ENCODE measurements around the gene ADARB2.

ADARB2 gene

DNA sequence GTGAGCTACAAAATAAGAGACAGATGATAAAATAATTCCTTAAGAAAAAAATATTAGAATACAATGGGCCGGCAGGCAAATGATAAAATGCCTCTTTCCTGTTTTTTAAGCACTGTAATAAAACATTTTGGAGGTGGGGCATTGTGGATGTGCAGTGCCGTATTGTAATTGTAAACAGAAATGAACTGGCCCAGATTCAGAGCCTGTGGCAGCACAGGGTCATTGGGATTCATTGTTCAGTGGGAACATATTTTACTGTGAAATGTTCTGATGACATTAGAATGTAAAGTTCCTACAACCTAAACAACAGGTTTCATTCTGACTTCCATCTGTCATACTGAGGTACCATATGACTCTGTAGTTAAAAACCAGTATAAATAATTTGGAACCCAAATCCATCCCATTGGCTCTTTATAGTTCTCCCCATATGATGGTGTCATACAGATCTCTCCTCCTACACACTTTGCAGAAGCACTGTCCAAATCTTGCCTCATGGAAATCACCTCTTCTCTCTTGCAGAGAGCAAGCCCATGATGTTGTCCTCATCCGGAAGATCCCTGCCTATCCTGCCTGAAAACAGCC, 416.5 kb downstream of the ADARB2 start (continued):
- no peak for TF ChIP-seq EGR2 (tag by site-specific recombination; IDR thresholded peaks at IDR 0.05; ENCODE audit: low read depth)
- no peak for TF ChIP-seq ZNF664 (tag by site-specific recombination; IDR thresholded peaks at IDR 0.05)

DNA sequence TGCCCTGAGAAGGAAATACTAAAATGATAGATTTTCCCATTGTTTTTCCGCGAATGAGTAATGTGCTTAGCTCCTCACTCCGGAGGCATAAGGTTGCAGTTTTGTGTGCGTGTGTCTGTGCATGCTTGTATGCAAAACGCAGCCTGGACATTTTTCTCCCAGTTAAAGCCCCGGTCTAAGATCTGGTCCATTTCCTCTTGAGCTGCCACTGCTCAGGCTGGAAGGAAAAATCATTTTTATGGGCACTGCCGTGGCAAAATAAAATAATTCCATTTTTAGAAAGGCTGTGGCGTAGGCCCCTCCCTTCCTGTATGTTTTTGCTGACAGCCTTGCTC, 420.5 kb downstream of the ADARB2 start:
- H3K27ac ChIP-seq (ENCODE audit: extremely low read depth, low read depth, low read length): no peak overlapping the region
- CTCF ChIA-PET: interaction anchor here (0.7 kb wide), 1 partner anchor 206 kb away, joined by 3 read pairs; no protein-coding TSS in a partner anchor
- H3K36me3 ChIP-seq (ENCODE audit: control insufficient read depth in 2 of 2, insufficient read depth in 1 of 2, low read length in 2 of 2): no peaks in the 10 kb centered on the region
- H3K9me3 ChIP-seq (ENCODE audit: control insufficient read depth, insufficient read depth, low read depth, low read length): no peaks in the 10 kb centered on the region
- no peaks in the 10 kb centered on the region for H3K4me1 ChIP-seq (ENCODE audit: control insufficient read depth, insufficient read depth, low read length)
- POLR2A ChIA-PET: no interaction called here
- H3K4me3 ChIP-seq (ENCODE audit: low read depth, low read length): no peak overlapping the region
- TF ChIP-seq, protein P1, sequence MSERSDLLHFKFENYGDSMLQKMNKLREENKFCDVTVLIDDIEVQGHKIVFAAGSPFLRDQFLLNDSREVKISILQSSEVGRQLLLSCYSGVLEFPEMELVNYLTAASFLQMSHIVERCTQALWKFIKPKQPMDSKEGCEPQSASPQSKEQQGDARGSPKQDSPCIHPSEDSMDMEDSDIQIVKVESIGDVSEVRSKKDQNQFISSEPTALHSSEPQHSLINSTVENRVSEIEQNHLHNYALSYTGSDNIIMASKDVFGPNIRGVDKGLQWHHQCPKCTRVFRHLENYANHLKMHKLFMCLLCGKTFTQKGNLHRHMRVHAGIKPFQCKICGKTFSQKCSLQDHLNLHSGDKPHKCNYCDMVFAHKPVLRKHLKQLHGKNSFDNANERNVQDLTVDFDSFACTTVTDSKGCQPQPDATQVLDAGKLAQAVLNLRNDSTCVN (tag by site-specific recombination; optimal IDR thresholded peaks at IDR 0.05): no peak
- TF ChIP-seq ZNF391 (tag by site-specific recombination; IDR thresholded peaks at IDR 0.05; ENCODE audit: borderline replicate concordance, low read depth): no peak
- TF ChIP-seq TRIM28 (IDR thresholded peaks at IDR 0.05; ENCODE audit: borderline replicate concordance, low read length): no peak

DNA sequence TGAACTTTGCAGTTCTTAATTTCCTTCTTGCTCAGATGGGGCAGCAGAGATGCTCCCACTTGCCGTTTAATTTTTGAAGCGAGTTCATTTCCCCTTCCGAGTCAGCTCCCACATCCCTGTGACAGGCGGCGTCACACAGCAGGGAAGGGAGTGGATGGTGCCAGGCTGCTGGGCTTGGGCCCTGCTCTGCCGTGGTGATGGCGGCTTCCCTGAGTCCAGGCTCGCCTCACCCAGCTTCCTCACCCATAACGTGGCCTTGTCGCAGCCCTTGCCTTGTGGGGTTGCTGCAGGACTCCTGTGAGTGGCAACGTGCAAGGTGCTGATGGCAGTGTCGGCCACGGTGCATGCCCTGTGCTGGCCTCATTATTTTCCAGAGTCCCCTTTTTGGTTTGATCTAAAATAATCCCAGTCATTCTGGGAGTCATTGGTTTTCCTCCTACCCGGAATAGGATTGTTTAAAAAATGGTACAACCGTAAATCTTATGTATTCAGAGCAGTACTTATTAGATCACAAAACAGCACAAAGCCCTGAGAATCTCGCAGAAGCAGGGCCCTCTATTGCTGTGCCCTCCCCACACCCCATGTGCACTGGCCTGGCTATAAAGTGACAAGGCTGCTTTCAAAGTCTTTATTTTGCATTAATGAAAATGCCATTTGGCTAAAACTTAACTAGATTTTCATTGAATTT, 421.1 kb downstream of the ADARB2 start:
- Histone ChIP-seq H3K4me3 (ENCODE audit: low read depth, low read length) (no peak overlapping the region), H3K4me1 (ENCODE audit: control insufficient read depth, insufficient read depth, low read length) (no peaks in the 10 kb centered on the region), H3K27ac (ENCODE audit: extremely low read depth, low read depth, low read length) (no peak overlapping the region), H3K36me3 (ENCODE audit: control insufficient read depth in 2 of 2, insufficient read depth in 1 of 2, low read length in 2 of 2) (no peaks in the 10 kb centered on the region), H3K9me3 (ENCODE audit: control insufficient read depth, insufficient read depth, low read depth, low read length) (no peaks in the 10 kb centered on the region)
- ChIA-PET CTCF (interaction anchor here (0.7 kb wide), 1 partner anchor 205 kb away, joined by 3 read pairs; no protein-coding TSS in a partner anchor), POLR2A (no interaction called here)
- TF ChIP-seq TRIM28 (IDR thresholded peaks at IDR 0.05; ENCODE audit: borderline replicate concordance, low read length) (no peak), ZNF670 (tag by site-specific recombination; IDR thresholded peaks at IDR 0.05; ENCODE audit: low read depth) (no peak), ZNF654 (tag by site-specific recombination; IDR thresholded peaks at IDR 0.05; ENCODE audit: low read depth) (no peak), ZNF292 (tag by site-specific recombination; IDR thresholded peaks at IDR 0.05; ENCODE audit: borderline replicate concordance, low read depth) (no peak)
- TF ChIP-seq, protein P2, sequence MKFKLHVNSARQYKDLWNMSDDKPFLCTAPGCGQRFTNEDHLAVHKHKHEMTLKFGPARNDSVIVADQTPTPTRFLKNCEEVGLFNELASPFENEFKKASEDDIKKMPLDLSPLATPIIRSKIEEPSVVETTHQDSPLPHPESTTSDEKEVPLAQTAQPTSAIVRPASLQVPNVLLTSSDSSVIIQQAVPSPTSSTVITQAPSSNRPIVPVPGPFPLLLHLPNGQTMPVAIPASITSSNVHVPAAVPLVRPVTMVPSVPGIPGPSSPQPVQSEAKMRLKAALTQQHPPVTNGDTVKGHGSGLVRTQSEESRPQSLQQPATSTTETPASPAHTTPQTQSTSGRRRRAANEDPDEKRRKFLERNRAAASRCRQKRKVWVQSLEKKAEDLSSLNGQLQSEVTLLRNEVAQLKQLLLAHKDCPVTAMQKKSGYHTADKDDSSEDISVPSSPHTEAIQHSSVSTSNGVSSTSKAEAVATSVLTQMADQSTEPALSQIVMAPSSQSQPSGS (tag by site-specific recombination; IDR thresholded peaks at IDR 0.05; ENCODE audit: low read depth): no peak

DNA sequence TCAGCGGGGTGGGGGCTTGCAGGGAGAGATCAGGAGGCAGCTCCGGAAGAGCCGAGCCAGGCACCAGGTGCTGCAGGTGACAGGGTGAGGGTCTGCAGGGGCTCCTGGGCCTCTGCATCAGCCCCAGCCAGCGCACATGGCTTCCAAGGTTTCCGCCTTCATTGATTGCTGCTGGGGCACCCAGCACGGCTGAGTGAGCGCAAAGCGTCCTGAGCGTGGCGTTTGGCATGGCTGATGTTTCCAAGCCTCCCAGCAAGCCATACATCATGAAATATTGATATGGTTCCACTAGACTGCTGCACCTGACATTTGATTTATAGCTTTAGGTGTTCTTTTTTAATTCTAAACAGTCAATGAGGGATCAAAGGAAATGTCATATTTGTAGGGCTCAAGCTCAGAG, 422.1 kb downstream of the ADARB2 start:
- Histone ChIP-seq H3K4me1 (ENCODE audit: control insufficient read depth, insufficient read depth, low read length) (no peaks in the 10 kb centered on the region), H3K36me3 (ENCODE audit: control insufficient read depth in 2 of 2, insufficient read depth in 1 of 2, low read length in 2 of 2) (no peaks in the 10 kb centered on the region), H3K4me3 (ENCODE audit: low read depth, low read length) (no peak overlapping the region), H3K9me3 (ENCODE audit: control insufficient read depth, insufficient read depth, low read depth, low read length) (no peaks in the 10 kb centered on the region), H3K27ac (ENCODE audit: extremely low read depth, low read depth, low read length) (no peak overlapping the region)
- ChIA-PET POLR2A (no interaction called here), CTCF (no interaction called here)
- no peak for TF ChIP-seq PRDM1 (tag by site-specific recombination; IDR thresholded peaks at IDR 0.05)
- no peak for TF ChIP-seq ZNF521 (tag by site-specific recombination; IDR thresholded peaks at IDR 0.05)
- no peak for TF ChIP-seq ZBTB17 (tag by site-specific recombination; IDR thresholded peaks at IDR 0.05)
- TF ChIP-seq TCF7L2 (IDR thresholded peaks at IDR 0.05; ENCODE audit: borderline replicate concordance, low read depth, low read length): no peak
- TF ChIP-seq, protein P3, sequence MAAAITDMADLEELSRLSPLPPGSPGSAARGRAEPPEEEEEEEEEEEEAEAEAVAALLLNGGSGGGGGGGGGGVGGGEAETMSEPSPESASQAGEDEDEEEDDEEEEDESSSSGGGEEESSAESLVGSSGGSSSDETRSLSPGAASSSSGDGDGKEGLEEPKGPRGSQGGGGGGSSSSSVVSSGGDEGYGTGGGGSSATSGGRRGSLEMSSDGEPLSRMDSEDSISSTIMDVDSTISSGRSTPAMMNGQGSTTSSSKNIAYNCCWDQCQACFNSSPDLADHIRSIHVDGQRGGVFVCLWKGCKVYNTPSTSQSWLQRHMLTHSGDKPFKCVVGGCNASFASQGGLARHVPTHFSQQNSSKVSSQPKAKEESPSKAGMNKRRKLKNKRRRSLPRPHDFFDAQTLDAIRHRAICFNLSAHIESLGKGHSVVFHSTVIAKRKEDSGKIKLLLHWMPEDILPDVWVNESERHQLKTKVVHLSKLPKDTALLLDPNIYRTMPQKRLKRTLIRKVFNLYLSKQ (tag by site-specific recombination; IDR thresholded peaks at IDR 0.05; ENCODE audit: borderline replicate concordance): no peak
- no peak for TF ChIP-seq MZF1 (tag by site-specific recombination; IDR thresholded peaks at IDR 0.05; ENCODE audit: borderline replicate concordance)
- no peak for TF ChIP-seq ZNF514 (tag by site-specific recombination; IDR thresholded peaks at IDR 0.05)
